Body of pancreas (tissue), 4 donors: ENCODE data around the gene ABHD5.

ENCODE experiments used
- POLR2A ChIP-seq, 3 donors: fragments of 450-650 bp; IDR thresholded peaks; one replicate each; pipeline ENCODE4 v1.6.1; 2016; ENCODE audit warnings: antibody characterized with exemption in 3 of 3, mild to moderate bottlenecking in 2 of 3
- TF ChIP-seq, protein P1 (sequence below), 7 experiments: fragments of 450-650 bp in 4 of 7; fragments of 200-600 bp in 3 of 7; sonication (generic) in 3 of 7; IDR thresholded peaks; one replicate each; pipeline ENCODE4 v1.5.1; 2016 to 2019; ENCODE audit warnings: antibody characterized with exemption in 7 of 7

GRCh38 chr3:43692085-43692855, 1.5 kb downstream of the ABHD5 start:
- TF ChIP-seq, protein P1, sequence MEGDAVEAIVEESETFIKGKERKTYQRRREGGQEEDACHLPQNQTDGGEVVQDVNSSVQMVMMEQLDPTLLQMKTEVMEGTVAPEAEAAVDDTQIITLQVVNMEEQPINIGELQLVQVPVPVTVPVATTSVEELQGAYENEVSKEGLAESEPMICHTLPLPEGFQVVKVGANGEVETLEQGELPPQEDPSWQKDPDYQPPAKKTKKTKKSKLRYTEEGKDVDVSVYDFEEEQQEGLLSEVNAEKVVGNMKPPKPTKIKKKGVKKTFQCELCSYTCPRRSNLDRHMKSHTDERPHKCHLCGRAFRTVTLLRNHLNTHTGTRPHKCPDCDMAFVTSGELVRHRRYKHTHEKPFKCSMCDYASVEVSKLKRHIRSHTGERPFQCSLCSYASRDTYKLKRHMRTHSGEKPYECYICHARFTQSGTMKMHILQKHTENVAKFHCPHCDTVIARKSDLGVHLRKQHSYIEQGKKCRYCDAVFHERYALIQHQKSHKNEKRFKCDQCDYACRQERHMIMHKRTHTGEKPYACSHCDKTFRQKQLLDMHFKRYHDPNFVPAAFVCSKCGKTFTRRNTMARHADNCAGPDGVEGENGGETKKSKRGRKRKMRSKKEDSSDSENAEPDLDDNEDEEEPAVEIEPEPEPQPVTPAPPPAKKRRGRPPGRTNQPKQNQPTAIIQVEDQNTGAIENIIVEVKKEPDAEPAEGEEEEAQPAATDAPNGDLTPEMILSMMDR (IDR thresholded peaks at IDR 0.05) = no peak
- no peak for TF ChIP-seq POLR2A (IDR thresholded peaks at IDR 0.05)
